VCaP (cell line): Measurements from ENCODE around the gene ZMYM2.

Experiments used
- H3K27ac ChIP-seq: fragments of 450-650 bp; 2 replicates; pipeline ENCODE4 v1.5.1; 2017
- TF ChIP-seq, protein P1 (sequence below): fragments of 450-650 bp; conservative IDR thresholded peaks from 2 replicates; pipeline ENCODE4 v1.5.1; 2017; ENCODE audit warnings: mild to moderate bottlenecking, moderate library complexity

Gene ZMYM2

GRCh38 chr13:20002787-20003186 lies 44.3 kb downstream of the ZMYM2 start:
- peak overlapping the region; percentile 54 for H3K27ac ChIP-seq
- TF ChIP-seq, protein P1, sequence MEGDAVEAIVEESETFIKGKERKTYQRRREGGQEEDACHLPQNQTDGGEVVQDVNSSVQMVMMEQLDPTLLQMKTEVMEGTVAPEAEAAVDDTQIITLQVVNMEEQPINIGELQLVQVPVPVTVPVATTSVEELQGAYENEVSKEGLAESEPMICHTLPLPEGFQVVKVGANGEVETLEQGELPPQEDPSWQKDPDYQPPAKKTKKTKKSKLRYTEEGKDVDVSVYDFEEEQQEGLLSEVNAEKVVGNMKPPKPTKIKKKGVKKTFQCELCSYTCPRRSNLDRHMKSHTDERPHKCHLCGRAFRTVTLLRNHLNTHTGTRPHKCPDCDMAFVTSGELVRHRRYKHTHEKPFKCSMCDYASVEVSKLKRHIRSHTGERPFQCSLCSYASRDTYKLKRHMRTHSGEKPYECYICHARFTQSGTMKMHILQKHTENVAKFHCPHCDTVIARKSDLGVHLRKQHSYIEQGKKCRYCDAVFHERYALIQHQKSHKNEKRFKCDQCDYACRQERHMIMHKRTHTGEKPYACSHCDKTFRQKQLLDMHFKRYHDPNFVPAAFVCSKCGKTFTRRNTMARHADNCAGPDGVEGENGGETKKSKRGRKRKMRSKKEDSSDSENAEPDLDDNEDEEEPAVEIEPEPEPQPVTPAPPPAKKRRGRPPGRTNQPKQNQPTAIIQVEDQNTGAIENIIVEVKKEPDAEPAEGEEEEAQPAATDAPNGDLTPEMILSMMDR = no peak

DNA sequence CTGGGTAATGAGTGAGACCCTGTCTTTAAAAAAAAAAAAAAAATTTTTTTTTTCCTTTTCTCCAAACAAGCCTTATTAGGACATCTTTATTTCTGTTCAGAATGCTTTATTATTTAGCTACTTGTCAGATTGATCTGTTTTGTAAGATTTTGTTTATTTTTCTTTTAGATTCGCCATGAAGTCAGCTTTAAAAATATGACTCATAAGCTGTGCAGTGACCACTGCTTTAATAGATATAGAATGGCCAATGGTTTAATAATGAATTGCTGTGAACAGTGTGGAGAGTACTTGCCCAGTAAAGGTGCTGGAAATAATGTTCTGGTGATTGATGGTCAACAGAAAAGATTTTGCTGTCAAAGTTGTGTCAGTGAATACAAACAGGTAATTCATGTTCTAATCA lies 47.7 kb downstream of the ZMYM2 start:
- H3K27ac ChIP-seq = no peak overlapping the region
- TF ChIP-seq, protein P1 = no peak

- TF ChIP-seq, protein P1 = no peak
- H3K27ac ChIP-seq = no peak overlapping the region
Observed at GRCh38 chr13:20015763-20016162, 57.2 kb downstream of the ZMYM2 start.

DNA sequence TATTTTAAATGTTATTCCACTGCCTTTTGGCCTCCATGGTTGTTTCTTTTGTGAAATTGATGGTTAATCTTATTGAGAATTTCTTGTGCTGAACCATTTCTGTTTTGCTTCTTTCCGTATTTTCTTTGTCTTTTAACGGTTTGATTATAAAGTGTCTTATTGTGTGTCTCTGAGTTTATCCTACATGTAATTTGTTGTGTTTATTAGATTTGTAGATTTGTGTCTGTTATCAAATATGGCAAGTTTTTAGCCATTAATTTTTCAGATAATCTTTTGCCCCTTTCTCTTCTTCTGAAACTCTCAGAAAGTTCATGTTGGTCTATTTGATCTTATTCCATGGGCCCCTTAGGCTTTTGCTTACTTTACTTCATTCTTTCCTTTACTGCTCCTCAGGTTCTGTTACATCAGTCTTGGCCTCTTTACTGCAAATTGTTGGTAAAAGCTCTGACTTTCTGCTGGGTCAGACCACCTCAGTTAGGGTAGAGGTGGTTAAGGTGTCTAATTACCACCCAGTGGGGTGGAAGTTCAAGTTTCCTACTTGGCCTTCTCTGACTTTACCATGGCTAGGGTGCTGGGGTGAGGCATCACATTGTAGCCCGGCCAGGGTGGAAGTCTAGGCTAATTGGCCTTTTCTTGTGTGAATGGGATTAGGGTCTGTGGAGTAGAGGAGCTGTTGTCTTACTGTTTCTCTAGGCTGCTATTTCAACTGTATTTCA lies 58.3 kb downstream of the ZMYM2 start:
- H3K27ac ChIP-seq = no peak overlapping the region
- TF ChIP-seq, protein P1 = no peak

GRCh38 chr13:20017365-20017711 lies 58.8 kb downstream of the ZMYM2 start:
- no peak overlapping the region for H3K27ac ChIP-seq
- TF ChIP-seq, protein P1 = no peak

- TF ChIP-seq, protein P1 = no peak
- H3K27ac ChIP-seq = no peak overlapping the region
Observed at GRCh38 chr13:20019043-20019442, 60.5 kb downstream of the ZMYM2 start.

GRCh38 chr13:20024702-20025101 lies 66.2 kb downstream of the ZMYM2 start:
- H3K27ac ChIP-seq = no peak overlapping the region
- TF ChIP-seq, protein P1 = no peak
